Stimulated activated CD8-positive, alpha-beta memory T cell treated with anti-CD3 and anti-CD28 coated beads, Interleukin-12 subunit alpha, Interleukin-12 subunit beta, amount 100 ng/mL, for 4 hours (primary cell): ENCODE measurements around the gene EFNA3.

Experiments
- DNase-seq: peaks from one replicate; pipeline ENCODE4 v3.0.0-alpha.2; 2020; ENCODE audit warnings: low read depth

EFNA3 gene

DNA sequence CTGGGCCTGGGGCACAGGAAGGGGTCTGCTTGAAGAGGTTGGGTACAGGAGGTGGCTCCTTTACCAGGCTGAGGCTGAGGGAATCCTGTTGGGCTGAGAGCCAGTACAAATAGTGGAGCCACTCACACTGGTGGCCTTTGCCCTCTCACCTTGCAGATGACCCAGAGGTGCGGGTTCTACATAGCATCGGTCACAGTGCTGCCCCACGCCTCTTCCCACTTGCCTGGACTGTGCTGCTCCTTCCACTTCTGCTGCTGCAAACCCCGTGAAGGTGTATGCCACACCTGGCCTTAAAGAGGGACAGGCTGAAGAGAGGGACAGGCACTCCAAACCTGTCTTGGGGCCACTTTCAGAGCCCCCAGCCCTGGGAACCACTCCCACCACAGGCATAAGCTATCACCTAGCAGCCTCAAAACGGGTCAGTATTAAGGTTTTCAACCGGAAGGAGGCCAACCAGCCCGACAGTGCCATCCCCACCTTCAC, 55.2 kb downstream of the EFNA3 start:
- DNase-seq = no peak

DNA sequence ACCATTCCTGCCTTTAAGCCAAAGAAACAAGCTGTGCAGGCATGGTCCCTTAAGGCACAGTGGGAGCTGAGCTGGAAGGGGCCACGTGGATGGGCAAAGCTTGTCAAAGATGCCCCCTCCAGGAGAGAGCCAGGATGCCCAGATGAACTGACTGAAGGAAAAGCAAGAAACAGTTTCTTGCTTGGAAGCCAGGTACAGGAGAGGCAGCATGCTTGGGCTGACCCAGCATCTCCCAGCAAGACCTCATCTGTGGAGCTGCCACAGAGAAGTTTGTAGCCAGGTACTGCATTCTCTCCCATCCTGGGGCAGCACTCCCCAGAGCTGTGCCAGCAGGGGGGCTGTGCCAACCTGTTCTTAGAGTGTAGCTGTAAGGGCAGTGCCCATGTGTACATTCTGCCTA, 55.7 kb downstream of the EFNA3 start:
- no peak for DNase-seq

DNA sequence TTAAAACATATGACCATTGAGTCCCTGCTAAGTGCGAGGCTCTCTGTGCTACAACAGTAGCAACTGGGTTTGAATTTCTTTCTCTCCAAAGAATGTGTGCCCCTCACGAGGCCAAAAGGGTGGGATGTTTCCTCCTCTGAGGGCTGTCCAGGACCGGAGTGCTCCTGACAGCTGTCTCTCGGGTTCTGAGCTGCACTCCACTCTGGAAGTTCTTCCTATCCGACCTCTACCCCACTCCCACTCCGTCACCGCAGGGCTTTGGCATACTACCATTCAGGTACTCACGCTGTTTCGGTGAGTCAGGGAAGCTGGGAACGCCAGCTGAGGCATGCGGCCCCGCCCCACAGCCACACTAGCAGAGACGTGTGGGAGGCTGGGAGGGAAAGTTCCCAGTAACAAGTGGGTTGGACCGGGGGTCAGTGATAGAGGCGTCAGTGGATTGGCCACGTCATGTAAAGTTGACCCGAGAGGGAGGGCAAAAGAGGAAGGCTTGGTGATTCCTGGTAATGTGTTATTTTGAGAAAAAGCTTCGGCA, 56.3 kb downstream of the EFNA3 start:
- peak; percentile 30 for DNase-seq

DNA sequence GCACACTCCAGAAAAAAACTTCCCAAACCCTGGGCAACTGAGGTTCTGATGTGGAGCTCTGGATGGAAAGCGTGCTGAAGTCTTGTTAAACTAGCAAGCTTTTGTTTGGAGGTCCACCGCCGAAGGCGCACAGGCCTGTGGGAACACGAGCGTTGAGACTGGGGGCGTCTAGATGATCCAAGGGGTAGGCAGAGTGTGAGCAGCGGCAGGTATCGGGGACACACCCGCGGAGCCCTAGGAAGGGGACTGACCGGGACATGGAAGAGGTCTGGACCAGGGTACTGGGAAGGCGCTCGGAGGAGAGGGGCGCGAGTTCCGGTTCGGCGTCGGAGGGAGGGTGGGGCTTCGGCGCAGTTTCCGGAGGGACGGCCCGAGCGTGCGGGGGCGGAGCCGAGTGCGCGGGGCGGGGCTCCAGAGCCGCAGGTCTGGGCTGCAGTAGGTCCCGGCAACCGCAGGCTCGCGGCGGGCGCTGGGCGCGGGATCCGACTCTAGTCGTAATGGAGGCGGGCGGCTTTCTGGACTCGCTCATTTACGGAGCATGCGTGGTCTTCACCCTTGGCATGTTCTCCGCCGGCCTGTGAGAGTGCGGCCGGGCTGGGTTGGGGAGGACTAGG, 56.9 kb downstream of the EFNA3 start, which contains the start of gene SLC50A1:
TSS of gene SLC50A1 (plus strand) at position 438 of the 614 bp plus-strand sequence. CDS start at position 498, 60 bp downstream.
- peak; percentile 86 for DNase-seq

DNA sequence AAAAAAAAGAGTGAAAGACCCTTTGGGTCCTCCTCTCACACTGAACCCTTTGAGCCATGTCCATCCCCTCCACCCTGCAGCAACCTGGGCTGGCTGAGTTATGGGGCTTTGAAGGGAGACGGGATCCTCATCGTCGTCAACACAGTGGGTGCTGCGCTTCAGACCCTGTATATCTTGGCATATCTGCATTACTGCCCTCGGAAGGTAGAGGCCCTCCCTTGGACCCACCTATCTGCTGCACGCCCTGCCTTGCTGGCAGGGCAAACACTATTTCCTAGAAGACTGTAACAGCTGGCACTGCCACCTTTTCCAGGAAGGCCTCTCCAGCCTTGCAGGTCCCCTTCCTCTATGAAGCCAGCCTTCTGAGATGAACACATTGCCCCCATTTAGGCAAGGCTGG, 58.1 kb downstream of the EFNA3 start:
- no peak for DNase-seq
